HCT116 (cell line): Measurements from ENCODE around the gene ZBTB47.

Source experiments
- ATF3 ChIP-seq: IDR thresholded peaks from 2 replicates; pipeline ENCODE4 v1.6.1; 2012
- CTCF ChIP-seq, 3 experiments: fragments of 200-600 bp in 1 of 3; sonication (generic) in 1 of 3; IDR thresholded peaks in 2 of 3; conservative IDR thresholded peaks in 1 of 3; 2 replicates each; pipeline ENCODE4 v1.5.1; 2012 to 2017; ENCODE audit warnings: low read depth in 2 of 3, low read length in 2 of 3, antibody characterized with exemption in 1 of 3, borderline replicate concordance in 1 of 3, control low read depth in 1 of 3, mild to moderate bottlenecking in 1 of 3, mixed read lengths in 1 of 3, mixed run types in 1 of 3, moderate library complexity in 1 of 3; ENCODE audit not compliant: insufficient read depth in 1 of 3
- EZH2 ChIP-seq: fragments of 200-600 bp; sonication (generic); IDR thresholded peaks from 2 replicates; pipeline ENCODE4 v1.6.1; 2017; ENCODE audit warnings: antibody characterized with exemption, mixed run types
- FOSL1 ChIP-seq: IDR thresholded peaks from 2 replicates; pipeline ENCODE4 v1.6.1; 2012; ENCODE audit warnings: low read depth
- JUND ChIP-seq: IDR thresholded peaks from 2 replicates; pipeline ENCODE4 v1.6.1; 2012
- POLR2A ChIP-seq: IDR thresholded peaks from 2 replicates; pipeline ENCODE4 v1.7.0; 2011; ENCODE audit warnings: borderline replicate concordance; ENCODE audit not compliant: insufficient read depth, insufficient read length; ENCODE audit errors: extremely low read depth
- POLR2AphosphoS5 ChIP-seq: IDR thresholded peaks from 2 replicates; pipeline ENCODE4 v1.6.1; 2011; ENCODE audit warnings: mild to moderate bottlenecking, low read depth, low read length, moderate library complexity
- RAD21 ChIP-seq: IDR thresholded peaks from 2 replicates; pipeline ENCODE4 v1.6.1; 2012; ENCODE audit warnings: low read depth, mild to moderate bottlenecking
- SRF ChIP-seq: IDR thresholded peaks from 2 replicates; pipeline ENCODE4 v1.6.1; 2012; ENCODE audit warnings: low read depth
- ZBTB33 ChIP-seq: IDR thresholded peaks from 2 replicates; pipeline ENCODE4 v1.6.1; 2011; ENCODE audit warnings: mild to moderate bottlenecking, low read length, moderate library complexity; ENCODE audit not compliant: insufficient replicate concordance; ENCODE audit errors: extremely low read depth

GRCh38 chr3:42702066-42702951 lies 48.8 kb downstream of the ZBTB47 start, which contains the start of gene HHATL:
- TF ChIP-seq CTCF (IDR thresholded peaks at IDR 0.05 in 2 of 3, conservative IDR thresholded peaks at IDR 0.05 in 1 of 3; ENCODE audit: borderline replicate concordance in 1 of 3, insufficient read depth in 1 of 3, low read depth in 2 of 3, low read length in 2 of 3) (no peak), POLR2A (no peak), RAD21 (no peak), ZBTB33 (no peak), POLR2AphosphoS5 (no peak), EZH2 (no peak), JUND (no peak), ATF3 (no peak), SRF (no peak), FOSL1 (no peak)
